Measurements from ENCODE around the gene POGLUT3.
A peak's percentile ranks its signal among the peaks of the same experiment; 100 is the strongest.

POGLUT3 gene, protein sequence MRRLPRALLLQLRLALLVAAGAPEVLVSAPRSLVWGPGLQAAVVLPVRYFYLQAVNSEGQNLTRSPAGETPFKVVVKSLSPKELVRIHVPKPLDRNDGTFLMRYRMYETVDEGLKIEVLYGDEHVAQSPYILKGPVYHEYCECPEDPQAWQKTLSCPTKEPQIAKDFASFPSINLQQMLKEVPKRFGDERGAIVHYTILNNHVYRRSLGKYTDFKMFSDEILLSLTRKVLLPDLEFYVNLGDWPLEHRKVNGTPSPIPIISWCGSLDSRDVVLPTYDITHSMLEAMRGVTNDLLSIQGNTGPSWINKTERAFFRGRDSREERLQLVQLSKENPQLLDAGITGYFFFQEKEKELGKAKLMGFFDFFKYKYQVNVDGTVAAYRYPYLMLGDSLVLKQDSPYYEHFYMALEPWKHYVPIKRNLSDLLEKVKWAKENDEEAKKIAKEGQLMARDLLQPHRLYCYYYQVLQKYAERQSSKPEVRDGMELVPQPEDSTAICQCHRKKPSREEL

DNA sequence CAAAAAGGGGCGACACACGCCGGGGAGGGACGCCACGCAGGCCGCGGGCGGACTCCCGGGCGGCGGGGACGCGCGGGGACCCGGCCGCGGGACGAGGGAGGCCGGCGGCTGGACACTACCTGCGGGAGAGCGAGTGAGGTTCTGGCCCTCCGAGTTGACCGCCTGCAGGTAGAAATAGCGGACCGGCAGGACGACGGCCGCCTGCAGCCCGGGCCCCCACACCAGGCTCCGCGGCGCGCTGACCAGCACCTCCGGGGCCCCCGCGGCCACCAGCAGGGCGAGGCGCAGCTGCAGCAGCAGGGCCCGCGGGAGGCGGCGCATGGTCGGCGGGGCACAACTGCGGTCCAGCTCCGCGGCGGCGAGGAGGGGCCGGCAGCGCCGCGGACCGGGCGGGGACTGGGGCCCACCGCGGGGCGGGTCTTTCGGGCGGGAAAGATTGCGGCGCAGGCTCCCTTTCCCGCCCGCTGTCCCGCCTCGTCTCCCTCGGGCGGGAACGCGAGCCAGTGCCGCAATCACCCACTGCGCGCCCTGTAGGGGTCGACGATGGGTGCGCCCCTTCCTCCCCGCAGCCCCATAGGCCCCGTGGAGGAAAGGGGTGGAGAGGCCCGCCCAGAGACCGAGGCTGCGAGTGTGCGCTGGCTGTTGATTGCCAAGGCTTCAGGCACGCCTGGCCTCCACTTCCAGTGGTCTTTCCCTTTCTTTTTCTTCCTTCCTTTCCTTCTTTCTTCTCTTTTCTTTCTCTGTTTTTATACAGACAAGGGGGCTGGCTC, at the start of gene POGLUT3:
TSS of gene POGLUT3 (minus strand) at position 339 of the 770 bp plus-strand sequence. CDS start at position 321, 18 bp downstream.
- no peak for DNase-seq (ENCODE audit: low read depth)
- peak within 1 kb of the TSS; percentile 58 for H3K4me3 ChIP-seq (ENCODE audit: low read depth, low read length)

DNA sequence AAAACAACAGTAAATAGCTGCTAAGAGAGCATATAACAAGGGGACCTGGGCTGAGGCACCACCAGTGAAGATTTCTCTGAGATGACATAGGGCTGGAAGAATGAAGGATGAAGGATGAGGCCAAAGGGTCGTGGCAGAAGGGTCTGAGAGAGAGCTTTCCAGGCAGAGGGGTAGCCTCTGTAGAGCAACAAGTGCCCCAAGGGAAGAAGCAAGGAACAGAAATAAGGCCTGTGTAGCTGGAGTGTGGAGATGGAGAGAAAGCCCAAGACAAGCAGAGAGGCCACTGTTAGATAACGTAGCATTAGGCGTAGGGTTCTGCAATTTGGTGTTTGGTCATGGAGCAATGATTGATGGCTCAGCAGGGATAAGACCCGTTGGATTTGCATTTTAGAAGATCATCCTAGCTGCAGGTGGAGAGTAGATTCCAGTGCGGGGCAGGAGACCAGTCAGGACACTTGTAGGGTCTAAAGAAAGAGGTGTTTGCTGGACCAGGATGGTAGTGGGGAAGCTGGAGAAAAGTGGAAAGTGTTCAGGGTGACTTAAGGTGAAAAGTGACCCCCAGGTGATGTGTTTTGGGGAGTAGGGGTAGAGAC, 47.8 kb upstream of the POGLUT3 start:
- no peak for DNase-seq (ENCODE audit: low read depth)
- H3K4me3 ChIP-seq (ENCODE audit: low read depth, low read length), result no peak overlapping the region

DNA sequence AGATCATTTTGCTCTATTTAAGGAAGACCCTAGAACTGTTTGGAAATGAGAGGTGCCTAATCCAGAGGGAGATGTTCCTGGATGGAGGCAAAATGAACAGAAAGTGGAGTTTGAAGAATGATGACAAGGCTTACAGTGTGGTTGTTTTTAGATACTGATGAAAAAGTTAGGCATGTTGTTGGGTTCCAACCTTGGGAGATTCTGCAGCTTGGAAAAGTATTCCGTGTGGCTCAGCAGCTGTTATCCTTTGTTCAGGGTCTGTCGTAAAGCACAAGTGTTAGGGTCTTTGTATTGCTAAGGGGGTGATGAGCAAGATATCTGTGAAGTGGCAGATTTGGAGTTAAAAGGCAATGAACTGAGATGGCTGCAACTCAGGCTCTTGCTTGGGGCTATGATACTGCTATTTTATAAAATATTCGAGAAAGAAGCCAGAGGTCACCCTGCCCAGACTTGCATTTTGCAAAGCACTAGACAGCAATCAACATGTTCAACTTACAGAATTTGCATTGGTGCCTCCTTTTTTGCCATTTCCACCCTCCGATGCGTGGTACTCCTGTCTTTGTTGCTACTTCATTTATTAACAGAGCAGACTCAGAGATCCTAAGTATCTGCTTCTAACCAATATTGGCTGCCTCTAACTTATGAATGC, 45.3 kb upstream of the POGLUT3 start:
- H3K4me3 ChIP-seq (ENCODE audit: low read depth, low read length), result no peak overlapping the region
- no peak for DNase-seq (ENCODE audit: low read depth)

DNA sequence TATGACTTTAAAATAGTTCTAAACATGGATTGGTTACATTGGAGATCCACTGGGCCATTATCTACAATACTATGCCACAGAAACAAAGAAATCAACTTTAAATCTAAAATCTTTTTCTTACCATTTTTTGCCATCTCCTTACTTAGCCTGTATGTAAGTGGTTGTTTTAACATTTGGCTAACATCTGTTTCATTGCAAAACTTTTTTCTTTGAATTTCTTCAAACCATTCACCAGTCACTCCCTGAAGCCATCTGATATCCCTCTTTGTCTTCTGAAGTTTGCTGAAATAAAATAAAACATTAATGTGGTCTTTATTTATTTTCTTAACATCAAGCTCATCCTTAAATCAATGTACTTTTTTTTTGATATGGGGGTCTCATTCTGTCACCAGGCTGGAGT, 43.3 kb upstream of the POGLUT3 start:
- DNase-seq (ENCODE audit: low read depth), result no peak
- H3K4me3 ChIP-seq (ENCODE audit: low read depth, low read length), result no peak overlapping the region

DNA sequence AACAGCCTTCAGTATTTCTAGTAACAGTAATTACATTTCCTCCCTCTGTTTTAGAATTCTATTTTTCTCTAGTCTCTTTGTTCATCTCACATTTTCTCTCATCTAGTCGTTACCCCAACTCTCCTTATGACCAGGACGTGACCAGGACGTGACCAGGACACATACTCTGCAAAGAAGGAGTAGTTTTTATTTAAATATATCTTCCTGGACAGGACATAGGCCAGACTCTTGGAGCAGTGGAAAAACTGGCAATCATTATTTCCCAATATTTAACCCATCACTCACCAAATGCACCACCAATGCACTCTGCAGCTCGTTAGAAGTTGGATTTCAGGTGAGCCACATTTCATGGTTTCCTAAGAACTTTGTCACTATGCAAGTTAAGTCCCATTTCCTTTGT, 40.3 kb upstream of the POGLUT3 start:
- H3K4me3 ChIP-seq (ENCODE audit: low read depth, low read length), result no peak overlapping the region
- DNase-seq (ENCODE audit: low read depth), result no peak

DNA sequence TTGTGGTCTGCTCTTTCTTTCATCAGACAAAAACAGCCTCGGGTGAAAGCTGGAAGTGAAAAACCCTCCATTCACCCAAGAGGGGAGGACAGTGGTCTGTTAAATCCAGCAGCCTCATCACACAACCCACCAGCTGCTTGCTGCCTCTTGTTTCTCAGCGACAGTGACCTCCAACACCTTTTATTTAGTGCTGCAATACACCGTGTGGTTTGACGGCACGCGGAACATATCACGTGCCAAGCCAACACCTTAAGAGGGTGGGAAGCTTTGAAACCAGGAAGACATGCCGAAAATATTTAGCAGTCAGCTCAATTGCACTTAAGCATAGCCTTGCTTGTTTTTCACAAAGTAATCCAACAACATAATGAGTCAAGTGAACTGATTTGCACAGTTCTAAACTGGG, 39.8 kb upstream of the POGLUT3 start:
- no peak overlapping the region for H3K4me3 ChIP-seq (ENCODE audit: low read depth, low read length)
- no peak for DNase-seq (ENCODE audit: low read depth)

DNA sequence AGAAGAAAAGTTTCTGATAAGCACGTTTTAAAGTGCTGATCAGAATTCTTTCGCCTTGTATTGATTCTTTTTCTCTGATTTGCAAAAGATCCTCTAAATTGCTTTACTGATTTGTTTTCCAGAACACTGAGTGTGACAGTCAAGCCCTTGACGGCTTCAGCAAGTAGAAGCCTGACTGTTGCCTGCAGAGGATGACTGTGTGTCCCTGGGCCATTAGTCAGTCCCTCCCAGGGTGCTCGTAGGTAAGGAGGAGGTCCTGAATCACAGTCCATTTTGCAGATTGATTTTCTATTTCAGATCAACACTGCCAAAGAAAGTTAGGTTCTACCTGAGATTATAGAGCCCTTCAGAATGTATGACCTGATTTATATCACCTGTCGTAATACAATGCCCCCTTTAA, 38.6 kb upstream of the POGLUT3 start:
- no peak overlapping the region for H3K4me3 ChIP-seq (ENCODE audit: low read depth, low read length)
- DNase-seq (ENCODE audit: low read depth), result no peak

DNA sequence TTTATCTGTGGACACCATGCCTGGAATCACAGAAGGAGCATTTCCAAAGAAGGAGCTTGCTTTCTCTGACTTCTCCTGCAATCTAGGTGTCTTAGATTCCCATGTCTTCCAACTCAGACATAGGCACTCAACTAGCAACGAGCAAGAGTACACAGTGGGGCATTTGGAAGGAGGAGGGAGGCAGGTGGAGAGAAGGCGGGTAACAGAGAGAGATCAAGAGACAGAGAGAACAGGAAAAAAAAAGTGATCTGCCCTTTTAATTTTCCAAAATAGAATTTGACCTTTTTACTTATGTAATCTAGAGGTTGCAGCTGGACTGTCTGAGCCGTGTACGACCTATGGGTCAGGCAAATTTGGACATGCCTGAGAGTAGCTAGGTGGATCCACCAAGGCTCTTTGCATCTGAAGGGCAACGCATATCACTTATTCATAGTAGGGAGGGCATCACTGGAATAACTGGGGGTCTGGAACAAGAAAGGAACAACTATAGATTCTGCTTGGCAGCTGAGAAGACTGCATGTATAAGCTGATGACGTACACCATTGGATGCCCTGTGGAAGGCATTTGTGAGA, 37.3 kb upstream of the POGLUT3 start:
- H3K4me3 ChIP-seq (ENCODE audit: low read depth, low read length), result no peak overlapping the region
- DNase-seq (ENCODE audit: low read depth), result no peak

DNA sequence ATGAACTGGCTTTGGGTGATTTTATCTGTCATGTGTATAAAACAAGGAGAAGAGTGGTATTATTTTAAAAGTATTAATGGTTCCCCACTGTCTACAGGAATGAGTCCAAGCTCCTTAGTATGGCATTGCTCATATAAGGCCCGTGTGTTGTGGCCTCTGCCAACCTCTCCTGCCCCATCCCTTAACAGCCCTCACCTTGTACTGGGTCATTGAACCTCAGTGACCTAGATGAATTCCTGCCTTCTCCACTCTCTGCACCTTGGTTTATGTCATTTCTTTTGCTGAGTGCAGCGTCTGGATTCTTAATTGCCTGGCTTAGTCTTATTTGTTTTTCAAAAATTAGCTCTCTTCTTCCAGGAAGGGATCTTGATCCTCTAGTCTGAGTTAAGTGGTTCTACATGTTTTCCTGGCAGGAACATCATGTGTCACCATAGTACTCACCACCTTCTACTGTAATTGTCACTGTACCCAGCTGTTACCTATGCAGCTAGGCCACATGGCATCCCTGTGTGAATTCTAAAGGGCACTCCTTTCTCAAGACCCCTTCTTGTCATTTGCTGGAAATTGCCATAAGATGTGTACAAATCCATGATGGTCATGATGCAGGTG, 36.2 kb upstream of the POGLUT3 start:
- no peak for DNase-seq (ENCODE audit: low read depth)

DNA sequence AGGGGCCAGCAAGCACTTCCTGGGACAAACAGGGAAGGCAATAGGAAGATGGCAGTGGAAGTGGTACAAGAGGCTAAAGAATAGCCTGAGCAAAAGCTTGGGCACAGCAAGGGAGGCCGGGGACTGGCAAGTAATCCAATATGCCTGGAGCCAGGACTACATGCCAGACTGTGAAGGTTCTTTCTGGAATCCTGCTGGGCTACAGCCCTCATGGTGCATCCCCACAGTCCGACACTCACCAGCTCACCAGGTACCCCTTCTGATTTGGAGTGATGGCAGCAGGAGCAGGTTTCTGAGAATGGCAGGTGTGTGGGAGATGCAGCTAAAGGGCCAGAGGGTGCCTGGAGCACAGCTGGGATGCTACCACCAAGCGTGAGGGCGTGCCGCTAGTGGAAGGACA, 32.2 kb upstream of the POGLUT3 start:
- no peak for DNase-seq (ENCODE audit: low read depth)
- no peak overlapping the region for H3K4me3 ChIP-seq (ENCODE audit: low read depth, low read length)

More for the DNA sequence above, 36.2 kb upstream of the POGLUT3 start:
- H3K4me3 ChIP-seq (ENCODE audit: low read depth, low read length), result no peak overlapping the region

DNA sequence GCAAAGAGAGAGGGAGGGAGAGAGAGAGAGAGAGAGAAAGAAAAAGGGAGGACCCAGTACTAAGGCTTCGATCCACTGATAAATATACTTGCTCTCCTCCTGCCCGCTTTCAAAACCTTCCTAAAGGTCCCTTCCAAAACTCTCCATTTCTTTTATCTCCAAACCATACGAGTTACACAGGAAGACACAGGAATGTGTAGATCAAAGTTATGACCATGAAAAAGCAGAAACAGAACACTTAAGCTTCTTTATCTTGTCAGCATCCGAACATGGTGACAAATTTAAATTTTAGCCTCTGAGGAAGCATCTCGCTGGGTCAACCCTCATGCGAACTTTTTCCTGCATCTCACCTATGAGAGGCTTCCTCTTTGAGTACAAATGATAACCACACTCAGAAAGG, 29.2 kb upstream of the POGLUT3 start:
- no peak for DNase-seq (ENCODE audit: low read depth)
- H3K4me3 ChIP-seq (ENCODE audit: low read depth, low read length), result no peak overlapping the region

DNA sequence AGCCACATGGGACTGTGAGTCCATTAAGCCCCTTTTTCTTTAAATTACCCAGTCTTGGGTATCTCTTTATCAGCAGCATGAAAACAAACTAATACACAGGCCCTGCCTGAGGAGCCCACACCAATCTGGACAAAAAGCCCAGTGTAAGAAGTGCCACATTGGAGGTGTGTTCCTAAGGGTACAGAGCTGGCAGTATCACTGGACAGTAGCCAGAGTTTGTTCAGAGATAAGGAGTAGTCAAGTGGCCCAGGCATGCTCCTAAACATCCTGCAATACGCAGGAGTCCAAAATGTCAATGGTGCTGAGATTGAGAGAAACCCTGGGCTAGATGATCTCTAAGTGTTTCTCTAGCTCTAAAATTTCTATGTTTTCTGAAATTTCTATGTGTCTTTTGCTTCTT, 27.0 kb upstream of the POGLUT3 start:
- no peak for DNase-seq (ENCODE audit: low read depth)
- H3K4me3 ChIP-seq (ENCODE audit: low read depth, low read length), result no peak overlapping the region

DNA sequence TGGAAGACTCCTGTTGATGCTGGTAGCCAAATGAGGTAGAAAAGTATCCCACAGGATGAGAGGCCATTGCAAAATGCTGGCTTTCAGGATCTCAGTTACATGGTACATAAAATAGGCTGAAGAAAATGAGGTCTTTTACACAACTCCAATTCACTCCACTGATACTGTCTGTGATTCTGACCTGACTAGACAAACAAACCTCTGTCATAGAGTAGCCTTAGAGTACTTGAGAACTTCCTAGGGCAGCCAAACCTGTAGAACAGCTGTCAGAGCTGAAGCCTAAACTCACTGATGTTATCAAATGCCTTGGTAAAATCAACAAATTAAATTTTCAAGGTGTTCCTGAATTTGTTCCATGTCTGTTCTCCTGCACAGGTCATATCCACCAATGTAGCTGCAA, 26.2 kb upstream of the POGLUT3 start:
- no peak overlapping the region for H3K4me3 ChIP-seq (ENCODE audit: low read depth, low read length)
- no peak for DNase-seq (ENCODE audit: low read depth)

DNA sequence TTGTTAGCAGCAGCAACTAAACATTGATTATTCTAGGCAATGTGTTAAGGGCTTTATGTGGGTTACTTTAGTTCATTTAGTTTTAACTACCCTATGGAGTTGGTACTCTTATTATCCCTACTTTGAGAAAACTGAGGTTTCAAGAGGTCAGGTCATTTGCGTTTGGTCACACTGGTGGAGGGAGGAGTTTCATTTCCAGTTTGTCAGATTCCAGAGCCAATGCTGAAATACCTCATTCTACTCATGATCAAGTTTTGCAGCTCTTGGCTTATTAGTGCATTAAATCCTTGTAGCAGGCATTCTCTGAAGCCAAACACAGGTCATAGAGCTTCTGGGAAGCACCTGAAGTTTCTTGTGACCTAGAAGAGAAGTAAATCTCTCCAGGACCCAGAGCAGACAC, 24.1 kb upstream of the POGLUT3 start:
- H3K4me3 ChIP-seq (ENCODE audit: low read depth, low read length), result no peak overlapping the region
- DNase-seq (ENCODE audit: low read depth), result no peak

DNA sequence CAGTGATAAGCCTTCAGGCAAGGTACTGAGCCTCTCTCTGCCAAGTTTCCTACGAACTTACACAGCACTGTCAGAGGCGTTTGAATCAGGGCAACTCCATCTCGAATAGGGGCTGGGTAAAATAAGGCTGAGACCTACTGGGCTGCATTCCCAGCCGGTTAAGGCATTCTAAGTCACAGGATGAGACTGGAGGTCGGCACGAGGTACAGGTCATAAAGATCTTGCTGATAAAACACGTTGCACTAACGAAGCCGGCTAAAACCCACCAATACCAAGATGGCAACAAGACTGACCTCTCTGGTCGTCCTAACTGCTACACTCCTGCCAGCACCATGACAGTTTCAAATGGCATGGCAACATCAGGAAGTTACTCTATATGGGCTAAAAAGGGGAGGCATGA, 20.4 kb upstream of the POGLUT3 start:
- no peak overlapping the region for H3K4me3 ChIP-seq (ENCODE audit: low read depth, low read length)
- no peak for DNase-seq (ENCODE audit: low read depth)

DNA sequence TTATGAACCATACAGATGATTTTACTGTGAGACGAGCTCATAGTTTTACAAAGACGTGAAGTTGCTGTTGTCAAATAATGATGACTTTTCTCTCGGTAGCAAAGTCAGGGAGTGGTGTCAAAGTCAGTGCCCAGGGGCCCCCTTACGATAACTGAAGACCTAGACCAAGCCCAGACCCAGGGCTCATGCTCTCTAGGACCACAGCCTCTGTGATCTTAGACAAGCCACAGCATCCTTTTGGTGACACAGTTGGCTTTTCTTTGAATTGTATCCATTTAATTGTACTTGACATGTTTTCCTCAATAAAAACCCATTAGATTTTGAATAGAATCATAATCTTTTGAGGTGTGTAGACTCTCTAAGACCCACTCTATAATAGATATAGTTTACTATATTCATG, 17.9 kb upstream of the POGLUT3 start:
- no peak for DNase-seq (ENCODE audit: low read depth)
- H3K4me3 ChIP-seq (ENCODE audit: low read depth, low read length), result no peak overlapping the region

DNA sequence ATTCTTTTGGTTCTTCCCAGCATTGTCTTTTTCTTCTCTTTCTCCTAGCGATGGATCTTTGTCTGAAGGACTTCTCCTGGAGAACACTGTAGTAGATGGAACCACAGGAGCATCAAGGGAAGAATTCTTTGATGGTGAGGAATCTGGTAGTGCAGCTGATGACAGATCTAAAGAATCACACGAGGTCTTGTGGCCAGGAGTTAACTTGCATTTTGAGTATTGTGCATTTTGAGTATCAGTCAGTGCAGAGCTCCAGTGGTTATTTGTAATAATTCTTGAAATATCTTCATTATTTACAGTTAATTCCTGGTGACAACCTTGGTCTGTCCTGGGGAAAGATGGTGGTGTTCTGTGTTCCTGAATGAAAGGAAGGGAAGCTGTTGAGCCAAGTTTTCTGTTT, 14.5 kb upstream of the POGLUT3 start:
- no peak for DNase-seq (ENCODE audit: low read depth)
- no peak overlapping the region for H3K4me3 ChIP-seq (ENCODE audit: low read depth, low read length)

DNA sequence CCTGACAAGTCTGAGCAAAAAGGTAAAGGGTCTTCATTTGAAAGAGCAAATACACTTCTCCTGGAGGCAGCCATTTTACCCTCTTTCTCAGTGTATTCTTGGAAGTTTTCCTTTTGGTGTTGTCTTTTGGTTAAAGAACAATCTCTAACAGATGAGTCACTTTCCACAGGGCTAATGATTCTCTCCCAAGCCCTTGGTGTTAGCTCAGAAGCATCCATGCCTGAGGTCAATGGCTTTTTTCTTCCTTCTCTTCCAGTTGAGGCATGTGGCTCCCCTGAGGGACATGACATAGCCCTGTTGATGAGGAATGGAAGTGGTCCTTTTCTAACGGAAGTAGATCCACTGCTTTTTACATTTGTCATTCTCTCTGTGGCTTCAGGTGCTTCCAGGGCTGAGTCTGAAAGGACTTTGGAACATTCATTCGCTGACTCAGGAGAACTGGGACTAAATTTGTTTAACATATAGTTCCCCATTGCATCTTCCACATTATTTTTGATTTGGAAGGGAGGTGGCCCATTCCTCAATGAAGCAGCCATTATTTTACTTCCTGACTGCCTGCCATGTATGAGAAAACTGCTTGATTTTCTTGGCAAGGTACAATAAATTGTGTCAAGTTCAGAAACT, 13.8 kb upstream of the POGLUT3 start:
- H3K4me3 ChIP-seq (ENCODE audit: low read depth, low read length), result no peak overlapping the region
- DNase-seq (ENCODE audit: low read depth), result peak; percentile 59
